Endodermal cell (in vitro differentiated cells): ENCODE data around the gene NDUFS4. TPM values are rescaled to one million over a fixed set of nuclear protein-coding genes. Genes with fewer than 3 reads are reported as not detected.
"Not testable (repeated sequence)": the region's sequence is repeated elsewhere in the genome, so short reads cannot be mapped to it uniquely, and the experiment has no call there.

ENCODE experiments used
- DNase-seq: peaks from one replicate; pipeline ENCODE4 v3.0.0-alpha.2; 2017
- H3K27ac ChIP-seq: 2 replicates; pipeline ENCODE4 v1.5.1; 2013; ENCODE audit warnings: mild to moderate bottlenecking, low read depth, low read length, moderate library complexity
- H3K27me3 ChIP-seq: 2 replicates; pipeline ENCODE4 v1.6.1; 2013; ENCODE audit warnings: mild to moderate bottlenecking, low read length, moderate library complexity; ENCODE audit not compliant: insufficient read depth, control insufficient read depth, poor library complexity, severe bottlenecking
- H3K36me3 ChIP-seq: 2 replicates; pipeline ENCODE4 v1.7.0; 2013; ENCODE audit warnings: mild to moderate bottlenecking, low read length, moderate library complexity; ENCODE audit not compliant: control insufficient read depth, insufficient read depth
- H3K4me1 ChIP-seq: one replicate; pipeline ENCODE4 v1.7.0; 2013; ENCODE audit warnings: low read length; ENCODE audit not compliant: control insufficient read depth, insufficient read depth
- H3K4me3 ChIP-seq: 2 replicates; pipeline ENCODE4 v1.5.1; 2013; ENCODE audit warnings: mild to moderate bottlenecking, low read length, moderate library complexity
- H3K9ac ChIP-seq: 2 replicates; pipeline ENCODE4 v1.6.1; 2013; ENCODE audit warnings: mild to moderate bottlenecking, low read length, moderate library complexity; ENCODE audit not compliant: poor library complexity, severe bottlenecking; ENCODE audit errors: extremely low read depth
- H3K9me3 ChIP-seq: 2 replicates; pipeline ENCODE4 v1.6.1; 2013; ENCODE audit warnings: mild to moderate bottlenecking, low read length, moderate library complexity; ENCODE audit not compliant: control insufficient read depth
- H3K27ac Mint-ChIP-seq: 2 replicates; pipeline ENCODE4 v1.8.0; 2020; ENCODE audit warnings: mixed read lengths
- H3K27me3 Mint-ChIP-seq: 2 replicates; pipeline ENCODE4 v1.8.0; 2021; ENCODE audit warnings: mild to moderate bottlenecking, mixed read lengths; ENCODE audit not compliant: insufficient read depth
- H3K36me3 Mint-ChIP-seq: 2 replicates; pipeline ENCODE4 v1.8.0; 2020; ENCODE audit warnings: low read depth, mixed read lengths
- H3K4me1 Mint-ChIP-seq: 2 replicates; pipeline ENCODE4 v1.8.0; 2020; ENCODE audit warnings: mixed read lengths
- H3K4me3 Mint-ChIP-seq: 2 replicates; pipeline ENCODE4 v1.8.0; 2020; ENCODE audit warnings: mild to moderate bottlenecking, moderate library complexity, mixed read lengths
- H3K9me3 Mint-ChIP-seq: 2 replicates; pipeline ENCODE4 v1.8.0; 2020; ENCODE audit warnings: mild to moderate bottlenecking, mixed read lengths
- WGBS, 2 experiments: methylation state at CpG; one replicate each; pipeline versions ENCODE4 v1.1.5 to v1.1.7; 2013; ENCODE audit warnings: missing lambda C conversion rate in 2 of 2, mixed read lengths in 1 of 2; ENCODE audit not compliant: insufficient coverage in 1 of 2, insufficient read length in 1 of 2; 5-methylcytosine and 5-hydroxymethylcytosine counted together
- total RNA-seq, 2 donors: library from RNA; stranded (reverse); fragmentation: NEBNext Ultra II Directional in 1 of 2; extraction: Animal tissue kit (Norgen Biotek cat#: 25700) in 1 of 2; gene quantifications; 2 replicates in 1 of 2; 3 replicates in 1 of 2; pipeline ENCODE4 v1.2.1, GENCODE V29; 2021
- TF ChIP-seq, protein P1 (sequence below): fragments of 200-600 bp; sonication (generic); conservative IDR thresholded peaks from 2 replicates; pipeline ENCODE4 v1.5.0; 2021; ENCODE audit warnings: antibody characterized with exemption, mild to moderate bottlenecking

Gene NDUFS4
- total RNA-seq, 2 donors from 2014 or later: 55.0 to 88.3 TPM

DNA sequence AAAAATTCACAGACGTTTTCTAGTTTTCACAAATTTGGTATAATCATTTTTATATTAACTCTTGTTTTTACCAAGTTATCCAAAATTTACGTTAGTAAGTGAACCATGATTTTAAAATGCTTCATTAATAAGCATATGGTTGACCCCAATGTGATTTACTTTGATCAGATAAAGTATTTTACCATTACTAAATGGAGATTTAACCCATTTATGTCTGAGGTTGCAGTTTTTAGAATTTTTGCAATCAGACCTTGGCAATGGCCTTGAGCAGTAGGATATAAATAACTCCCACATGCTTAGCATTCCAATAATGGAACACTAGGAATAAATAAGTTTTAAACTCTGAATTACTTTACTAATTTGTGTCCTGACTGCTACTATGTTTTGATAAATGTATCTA is 84.6 kb downstream of the NDUFS4 start:
- DNase-seq: no peak
- peaks cover 7% of the 10 kb centered on the region for H3K9me3 Mint-ChIP-seq
- Histone ChIP-seq H3K4me3 (no peak overlapping the region), H3K9me3 (peaks cover 5% of the 10 kb centered on the region), H3K4me1 (peaks cover 8% of the 10 kb centered on the region), H3K36me3 (peaks cover 24% of the 10 kb centered on the region), H3K9ac (no peak overlapping the region), H3K27me3 (no peaks in the 10 kb centered on the region), H3K27ac (no peak overlapping the region)
- TF ChIP-seq, protein P1, sequence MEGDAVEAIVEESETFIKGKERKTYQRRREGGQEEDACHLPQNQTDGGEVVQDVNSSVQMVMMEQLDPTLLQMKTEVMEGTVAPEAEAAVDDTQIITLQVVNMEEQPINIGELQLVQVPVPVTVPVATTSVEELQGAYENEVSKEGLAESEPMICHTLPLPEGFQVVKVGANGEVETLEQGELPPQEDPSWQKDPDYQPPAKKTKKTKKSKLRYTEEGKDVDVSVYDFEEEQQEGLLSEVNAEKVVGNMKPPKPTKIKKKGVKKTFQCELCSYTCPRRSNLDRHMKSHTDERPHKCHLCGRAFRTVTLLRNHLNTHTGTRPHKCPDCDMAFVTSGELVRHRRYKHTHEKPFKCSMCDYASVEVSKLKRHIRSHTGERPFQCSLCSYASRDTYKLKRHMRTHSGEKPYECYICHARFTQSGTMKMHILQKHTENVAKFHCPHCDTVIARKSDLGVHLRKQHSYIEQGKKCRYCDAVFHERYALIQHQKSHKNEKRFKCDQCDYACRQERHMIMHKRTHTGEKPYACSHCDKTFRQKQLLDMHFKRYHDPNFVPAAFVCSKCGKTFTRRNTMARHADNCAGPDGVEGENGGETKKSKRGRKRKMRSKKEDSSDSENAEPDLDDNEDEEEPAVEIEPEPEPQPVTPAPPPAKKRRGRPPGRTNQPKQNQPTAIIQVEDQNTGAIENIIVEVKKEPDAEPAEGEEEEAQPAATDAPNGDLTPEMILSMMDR: no peak
- WGBS, 2 experiments: 90 to 100% methylated on average over 1 to 2 of the region's 2 CpGs
- H3K27ac Mint-ChIP-seq: no peak overlapping the region
- H3K36me3 Mint-ChIP-seq: peaks cover 25% of the 10 kb centered on the region
- no peak overlapping the region for H3K4me3 Mint-ChIP-seq
- no peaks in the 10 kb centered on the region for H3K27me3 Mint-ChIP-seq
- peaks cover 23% of the 10 kb centered on the region for H3K4me1 Mint-ChIP-seq

DNA sequence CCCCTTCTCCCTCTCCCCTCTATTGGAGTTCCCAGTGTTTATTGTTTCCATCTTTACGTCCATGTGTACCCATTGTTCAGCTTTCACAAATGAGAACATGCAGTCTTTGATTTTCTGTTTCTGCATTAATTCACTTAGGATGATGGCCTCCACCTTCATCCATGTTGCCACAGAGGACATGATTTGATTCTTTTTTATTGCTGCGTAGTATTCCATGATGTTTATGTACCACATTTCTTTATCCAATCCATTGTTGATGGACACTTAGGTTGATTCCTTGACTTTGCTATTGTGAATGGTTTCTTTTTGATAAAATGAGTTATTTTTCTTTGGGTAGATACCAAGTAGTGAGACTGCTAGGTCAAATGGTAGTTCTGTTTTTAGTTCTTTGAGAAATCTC is 88.9 kb downstream of the NDUFS4 start:
- no peak for DNase-seq
- WGBS, 2 experiments: 85 to 100% methylated on average over 1 to 2 of the region's 2 CpGs

DNA sequence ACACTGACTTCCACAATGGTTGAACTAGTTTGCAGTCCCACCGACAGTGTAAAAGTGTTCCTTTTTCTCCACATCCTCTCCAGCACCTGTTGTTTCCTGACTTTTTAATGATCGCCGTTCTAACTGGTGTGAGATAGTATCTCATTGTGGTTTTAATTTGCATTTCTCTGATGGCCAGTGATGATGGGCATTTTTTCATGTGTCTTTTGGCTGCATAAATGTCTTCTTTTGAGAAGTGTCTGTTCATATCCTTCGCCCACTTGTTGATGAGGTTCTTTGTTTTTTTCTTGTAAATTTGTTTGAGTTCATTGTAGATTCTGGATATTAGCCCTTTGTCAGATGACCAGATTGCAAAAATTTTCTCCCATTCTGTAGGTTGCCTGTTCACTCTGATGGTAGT is 100.1 kb downstream of the NDUFS4 start:
- Mint-ChIP-seq H3K9me3 (peaks cover 33% of the 10 kb centered on the region), H3K36me3 (peaks cover 51% of the 10 kb centered on the region)
- not testable (repeated sequence) for H3K4me1 Mint-ChIP-seq, H3K9me3 ChIP-seq, H3K9ac ChIP-seq, H3K27ac Mint-ChIP-seq, H3K4me1 ChIP-seq, H3K27me3 ChIP-seq, H3K4me3 ChIP-seq, H3K36me3 ChIP-seq, H3K27ac ChIP-seq, H3K27me3 Mint-ChIP-seq, DNase-seq, H3K4me3 Mint-ChIP-seq
- 95% methylated on average over 4 of the region's 4 CpGs; no CpG with 5 or more reads in 1 of the 2 experiments for WGBS, 2 experiments

More for the DNA sequence above, 88.9 kb downstream of the NDUFS4 start:
- no peaks in the 10 kb centered on the region for H3K4me1 ChIP-seq
- H3K27ac Mint-ChIP-seq: no peak overlapping the region
- peaks cover 17% of the 10 kb centered on the region for H3K36me3 Mint-ChIP-seq
- TF ChIP-seq, protein P1: no peak
- peaks cover 7% of the 10 kb centered on the region for H3K4me1 Mint-ChIP-seq
- no peaks in the 10 kb centered on the region for H3K27me3 ChIP-seq
- no peak overlapping the region for H3K4me3 ChIP-seq
- H3K9me3 Mint-ChIP-seq: peaks cover 7% of the 10 kb centered on the region
- H3K27ac ChIP-seq: no peak overlapping the region
- no peaks in the 10 kb centered on the region for H3K27me3 Mint-ChIP-seq
- H3K9me3 ChIP-seq: peaks cover 5% of the 10 kb centered on the region
- H3K4me3 Mint-ChIP-seq: no peak overlapping the region
- peaks cover 27% of the 10 kb centered on the region for H3K36me3 ChIP-seq
- H3K9ac ChIP-seq: no peak overlapping the region

DNA sequence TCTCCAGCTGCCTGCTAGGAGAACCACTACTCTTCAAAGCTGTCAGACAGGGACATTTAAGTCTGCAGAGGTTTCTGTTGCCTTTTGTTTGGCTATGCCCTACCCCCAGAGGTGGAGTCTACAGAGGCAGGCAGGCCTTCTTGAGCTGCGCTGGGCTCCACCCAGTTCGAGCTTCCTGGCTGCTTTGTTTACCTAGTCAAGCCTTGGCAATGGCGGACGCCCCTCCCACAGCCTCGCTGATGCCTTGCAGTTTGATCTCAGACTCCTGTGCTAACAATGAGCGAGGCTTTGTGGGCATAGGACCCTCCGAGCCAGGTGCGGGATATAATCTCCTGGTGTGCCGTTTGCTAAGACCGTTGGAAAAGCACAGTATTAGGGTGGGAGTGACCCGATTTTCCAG is 104.9 kb downstream of the NDUFS4 start:
- H3K27ac Mint-ChIP-seq, H3K27me3 Mint-ChIP-seq, H3K4me1 Mint-ChIP-seq, H3K4me1 ChIP-seq, H3K4me3 ChIP-seq, DNase-seq, H3K27me3 ChIP-seq, H3K27ac ChIP-seq, H3K9ac ChIP-seq, H3K4me3 Mint-ChIP-seq: not testable (repeated sequence)
- H3K36me3 Mint-ChIP-seq: peaks cover 60% of the 10 kb centered on the region
- 89 to 90% methylated on average over 3 to 9 of the region's 11 CpGs for WGBS, 2 experiments
- Histone ChIP-seq H3K9me3 (peaks cover 18% of the 10 kb centered on the region), H3K36me3 (peaks cover 18% of the 10 kb centered on the region)
- peaks cover 42% of the 10 kb centered on the region for H3K9me3 Mint-ChIP-seq
